GM19035 (cell line): ENCODE data around the gene ZNF112.

Experiments used
- ATAC-seq: cut with Tn5 transposase; IDR thresholded peaks from one replicate; pipeline ENCODE4 v1.9.1; 2021; ENCODE audit not compliant: unreplicated experiment

Gene ZNF112

DNA sequence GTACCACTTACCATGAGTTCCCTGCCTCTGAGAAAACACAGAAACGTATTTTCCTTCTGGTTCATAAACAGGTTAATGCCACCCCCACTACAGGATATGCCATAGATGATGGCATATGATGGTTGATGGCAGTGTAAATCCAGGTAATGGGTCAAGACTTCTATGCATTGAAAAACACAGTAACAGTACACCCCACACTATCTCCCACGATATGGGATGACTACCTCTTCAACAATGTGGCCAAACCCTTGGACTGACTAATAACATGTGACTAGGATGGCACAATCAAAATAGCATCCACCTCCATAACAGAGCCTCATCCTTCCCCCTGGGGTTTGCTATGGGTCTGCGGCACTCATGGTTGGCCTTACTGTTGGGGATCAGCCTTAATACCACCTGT is 73.6 kb downstream of the ZNF112 start:
- no peak for ATAC-seq

DNA sequence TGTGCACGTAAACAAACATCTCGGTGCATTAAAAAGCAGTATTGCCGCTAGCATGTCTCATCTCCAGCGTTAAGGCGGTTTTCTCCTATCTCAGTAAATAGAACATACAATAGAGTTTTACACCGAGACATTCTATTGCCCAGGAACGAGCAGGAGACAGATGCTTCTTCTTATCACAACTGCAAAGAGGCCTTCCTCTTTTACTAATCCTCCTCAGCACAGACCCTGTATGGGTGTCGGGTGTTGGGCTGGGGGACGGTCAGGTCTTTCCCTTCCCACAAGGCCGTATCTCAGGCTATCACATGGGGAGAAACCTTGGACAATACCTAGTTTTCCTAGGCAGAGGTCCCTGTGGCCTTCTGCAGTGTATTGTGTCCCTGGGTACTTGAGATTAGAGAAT is 75.6 kb downstream of the ZNF112 start:
- no peak for ATAC-seq

DNA sequence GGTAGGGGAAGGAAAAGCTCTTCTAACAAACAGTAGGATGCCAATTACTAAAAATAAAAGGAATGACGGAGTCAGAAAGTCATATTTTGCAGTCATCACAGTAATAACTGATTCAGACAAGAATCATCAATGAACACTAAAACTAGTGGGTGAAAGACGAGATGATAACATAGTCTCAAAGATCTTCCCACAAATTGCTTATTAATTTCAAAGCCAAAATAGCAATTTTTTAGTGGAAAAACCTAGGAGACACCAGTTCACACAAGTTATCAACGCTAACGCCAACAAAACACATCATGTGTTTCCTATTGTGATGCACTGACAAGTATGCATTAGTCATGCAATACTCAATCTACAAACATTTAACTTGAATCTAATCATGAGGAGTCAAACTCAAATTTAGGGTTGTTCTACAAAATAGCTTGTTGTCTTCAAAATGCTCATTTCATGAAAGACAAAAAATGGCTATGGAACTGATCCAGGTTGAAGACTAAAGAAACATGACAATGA is 78.2 kb downstream of the ZNF112 start:
- ATAC-seq = no peak

DNA sequence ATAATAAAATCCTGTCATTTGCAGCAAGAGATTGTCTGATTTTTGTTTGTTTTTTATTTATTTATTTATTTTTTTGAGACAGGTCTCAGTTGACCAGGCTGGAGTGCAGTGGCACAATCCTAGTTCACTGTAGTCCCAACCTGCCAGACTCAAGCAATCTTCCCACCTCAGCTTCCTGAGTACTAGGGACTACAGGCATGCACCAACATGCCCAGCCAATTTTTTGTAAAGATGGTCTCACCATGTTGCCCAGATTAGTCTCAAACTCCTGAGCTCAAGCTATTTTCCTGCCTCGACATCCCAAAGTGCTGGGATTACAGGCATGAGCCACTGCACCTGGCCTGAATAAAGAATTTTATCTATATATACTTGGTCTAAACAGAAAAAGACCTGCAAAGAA is 79.1 kb downstream of the ZNF112 start:
- no peak for ATAC-seq
